Activated naive CD4-positive, alpha-beta T cell treated with anti-CD3 and anti-CD28 coated beads for 36 hours (primary cell): Measurements from ENCODE around the gene GGT7. TPM values are rescaled to one million over a fixed set of nuclear protein-coding genes. Genes with fewer than 3 reads are reported as not detected.
"Not testable (repeated sequence)": the region's sequence is repeated elsewhere in the genome, so short reads cannot be mapped to it uniquely, and the experiment has no call there.

Experiments used
- CTCF ChIA-PET: fragments of 350-600 bp; sonication (Branson Sonifier 250); formaldehyde crosslinking; loops from one replicate; lab custom pipeline; 2021; ENCODE audit warnings: antibody characterized with exemption; lab: Charles Lee
- DNase-seq: peaks from one replicate; pipeline ENCODE4 v3.0.0-alpha.2; 2020
- H3K27ac Mint-ChIP-seq: one replicate; pipeline ENCODE4 v1.8.0; 2021; ENCODE audit warnings: mild to moderate bottlenecking, mixed read lengths
- H3K27me3 Mint-ChIP-seq: one replicate; pipeline ENCODE4 v1.8.0; 2021; ENCODE audit warnings: low read depth, mixed read lengths
- H3K36me3 Mint-ChIP-seq: one replicate; pipeline ENCODE4 v1.8.0; 2021; ENCODE audit warnings: low read depth, mixed read lengths
- H3K4me1 Mint-ChIP-seq: one replicate; pipeline ENCODE4 v1.8.0; 2021; ENCODE audit warnings: low read depth, mixed read lengths
- H3K4me3 Mint-ChIP-seq: one replicate; pipeline ENCODE4 v1.8.0; 2021; ENCODE audit warnings: mild to moderate bottlenecking, moderate library complexity, mixed read lengths
- H3K9me3 Mint-ChIP-seq: one replicate; pipeline ENCODE4 v1.8.0; 2021; ENCODE audit warnings: mixed read lengths
- intact Hi-C: fragments of 100-400 bp; cut with micrococcal nuclease; formaldehyde crosslinking; loops from one replicate; pipeline ENCODE4 v1.15.1; 2023
- total RNA-seq, 2 experiments: library from RNA; stranded (reverse); gene quantifications; one replicate each; pipeline ENCODE4 v1.2.3, GENCODE V29; 2021

The GGT7 gene
- 10 to 100 TPM; 14.8 to 15.0 TPM for total RNA-seq

DNA sequence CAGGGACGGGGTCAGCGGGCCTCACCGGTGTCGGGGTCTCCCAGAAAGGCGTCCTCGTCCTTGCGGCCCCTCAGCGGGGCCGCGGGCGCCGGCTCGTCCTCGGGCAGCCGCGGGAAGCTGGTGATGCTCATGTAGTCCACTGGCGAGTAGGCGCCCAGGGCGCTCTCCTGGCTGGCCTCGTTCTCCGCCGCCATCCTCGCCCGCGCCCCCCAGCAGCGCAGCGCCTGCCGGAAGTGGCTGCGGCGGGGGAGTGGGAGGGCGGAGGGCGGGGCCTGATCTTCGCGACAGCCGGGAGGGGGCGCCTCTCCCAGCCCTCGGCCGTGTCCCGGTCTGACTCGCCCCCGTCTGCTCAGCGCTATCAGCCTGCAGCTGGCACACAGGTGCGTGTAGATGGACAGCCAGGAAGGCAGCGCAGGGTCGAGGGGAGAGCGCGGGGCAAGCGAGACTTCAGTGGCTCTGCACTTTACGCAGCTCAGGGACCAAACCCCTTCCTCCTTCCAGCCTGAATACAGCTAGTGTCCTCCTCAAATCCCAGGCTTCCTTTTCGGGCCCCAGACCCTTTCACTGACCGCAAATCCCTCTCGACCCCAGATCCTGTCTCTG, at the start of gene GGT7:
Gene GGT7, minus strand, starts transcription at position 235 of the 603 bp plus-strand sequence. Its CDS starts 41 bp downstream, at position 194.
- intact Hi-C loops: loop anchor here (1.0 to 10.0 kb wide), 2 partner anchors 38 to 402 kb away; partner anchors contain the start of gene MMP24OS
- H3K36me3 Mint-ChIP-seq: no peaks in the 10 kb centered on the region
- H3K27me3 Mint-ChIP-seq: no peaks in the 10 kb centered on the region
- H3K27ac Mint-ChIP-seq: peak within 1 kb of the TSS; percentile 64
- CTCF ChIA-PET: interaction anchor here (0.5 to 6.1 kb wide), 17 partner anchors 8 to 337 kb away, joined by 3 to 122 read pairs (median 6); partner anchors contain the start of genes GSS and MYH7B
- DNase-seq: peak; percentile 91
- H3K4me1 Mint-ChIP-seq: peaks cover 56% of the 10 kb centered on the region
- H3K4me3 Mint-ChIP-seq: peak within 1 kb of the TSS; percentile 74
- H3K9me3 Mint-ChIP-seq: no peaks in the 10 kb centered on the region

DNA sequence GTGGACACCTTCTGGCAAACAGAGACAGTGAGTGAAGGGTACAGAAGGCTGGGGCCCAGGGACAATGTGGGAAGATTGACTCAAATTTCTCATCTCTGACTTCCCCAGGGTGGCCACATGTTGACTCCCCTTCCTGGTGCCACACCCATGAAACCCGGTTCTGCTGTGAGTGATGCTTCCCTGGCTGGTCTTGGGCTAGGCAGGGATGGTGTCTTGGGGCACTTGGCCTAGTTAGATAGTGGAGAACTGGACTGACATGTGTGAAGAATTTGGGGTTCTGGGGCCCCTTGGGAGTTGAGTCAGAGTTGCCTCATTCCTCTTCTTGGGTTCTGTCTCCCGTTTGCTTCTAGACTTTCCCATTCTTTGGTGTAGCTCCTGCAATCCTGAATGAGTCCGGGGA, 48.8 kb upstream of the GGT7 start:
- H3K27me3 Mint-ChIP-seq: no peaks in the 10 kb centered on the region
- CTCF ChIA-PET: no interaction called here
- peaks cover 36% of the 10 kb centered on the region for H3K4me1 Mint-ChIP-seq
- H3K9me3 Mint-ChIP-seq: no peaks in the 10 kb centered on the region
- H3K36me3 Mint-ChIP-seq: peaks cover 24% of the 10 kb centered on the region
- no peak overlapping the region for H3K4me3 Mint-ChIP-seq
- no peak overlapping the region for H3K27ac Mint-ChIP-seq
- peak; percentile 24 for DNase-seq
- intact Hi-C loops: no loop called here

- H3K36me3 Mint-ChIP-seq: peaks cover 22% of the 10 kb centered on the region
- no peak for DNase-seq
Observed at GRCh38 chr20:34920055-34920454, 47.4 kb upstream of the GGT7 start.

GRCh38 chr20:34916774-34917354, 44.2 kb upstream of the GGT7 start:
- Mint-ChIP-seq H3K27ac (no peak overlapping the region), H3K4me1 (peaks cover 34% of the 10 kb centered on the region), H3K27me3 (no peaks in the 10 kb centered on the region), H3K4me3 (no peak overlapping the region), H3K9me3 (no peaks in the 10 kb centered on the region), H3K36me3 (peaks cover 21% of the 10 kb centered on the region)
- no peak for DNase-seq
- CTCF ChIA-PET: no interaction called here
- intact Hi-C loops: no loop called here

More at GRCh38 chr20:34920055-34920454, 47.4 kb upstream of the GGT7 start:
- Mint-ChIP-seq H3K4me1 (peaks cover 34% of the 10 kb centered on the region), H3K27ac (no peak overlapping the region), H3K27me3 (no peaks in the 10 kb centered on the region), H3K9me3 (no peaks in the 10 kb centered on the region), H3K4me3 (no peak overlapping the region)
- intact Hi-C loops: no loop called here
- CTCF ChIA-PET: interaction anchor here (1.3 kb wide), 1 partner anchor 45 kb away, joined by 6 read pairs; no protein-coding TSS in a partner anchor

- DNase-seq: no peak
- H3K36me3 Mint-ChIP-seq: peaks cover 17% of the 10 kb centered on the region
- intact Hi-C loops: no loop called here
- H3K4me3 Mint-ChIP-seq: no peak overlapping the region
- CTCF ChIA-PET: no interaction called here
- no peak overlapping the region for H3K27ac Mint-ChIP-seq
- no peaks in the 10 kb centered on the region for H3K27me3 Mint-ChIP-seq
- H3K9me3 Mint-ChIP-seq: no peaks in the 10 kb centered on the region
- H3K4me1 Mint-ChIP-seq: peaks cover 29% of the 10 kb centered on the region
Observed at GRCh38 chr20:34915749-34916455, 43.2 kb upstream of the GGT7 start.

GRCh38 chr20:34915131-34915530, 42.5 kb upstream of the GGT7 start:
- DNase-seq: no peak
- intact Hi-C loops: no loop called here
- Mint-ChIP-seq H3K27me3 (no peaks in the 10 kb centered on the region), H3K36me3 (peaks cover 9% of the 10 kb centered on the region), H3K4me3 (no peak overlapping the region), H3K4me1 (peaks cover 26% of the 10 kb centered on the region), H3K9me3 (no peaks in the 10 kb centered on the region), H3K27ac (no peak overlapping the region)
- CTCF ChIA-PET: no interaction called here

- CTCF ChIA-PET: interaction anchor here (0.6 kb wide), 1 partner anchor 32 kb away, joined by 3 read pairs; no protein-coding TSS in a partner anchor
- H3K36me3 Mint-ChIP-seq: peaks cover 6% of the 10 kb centered on the region
- no peak for DNase-seq
- no peak overlapping the region for H3K4me3 Mint-ChIP-seq
- intact Hi-C loops: no loop called here
- H3K9me3 Mint-ChIP-seq: no peaks in the 10 kb centered on the region
- H3K27ac Mint-ChIP-seq: no peak overlapping the region
- no peaks in the 10 kb centered on the region for H3K27me3 Mint-ChIP-seq
- H3K4me1 Mint-ChIP-seq: peaks cover 15% of the 10 kb centered on the region
Observed at GRCh38 chr20:34907616-34908469, 35.2 kb upstream of the GGT7 start.

GRCh38 chr20:34904202-34904621, 31.6 kb upstream of the GGT7 start:
- Mint-ChIP-seq H3K27me3 (no peaks in the 10 kb centered on the region), H3K9me3 (no peaks in the 10 kb centered on the region)

DNA sequence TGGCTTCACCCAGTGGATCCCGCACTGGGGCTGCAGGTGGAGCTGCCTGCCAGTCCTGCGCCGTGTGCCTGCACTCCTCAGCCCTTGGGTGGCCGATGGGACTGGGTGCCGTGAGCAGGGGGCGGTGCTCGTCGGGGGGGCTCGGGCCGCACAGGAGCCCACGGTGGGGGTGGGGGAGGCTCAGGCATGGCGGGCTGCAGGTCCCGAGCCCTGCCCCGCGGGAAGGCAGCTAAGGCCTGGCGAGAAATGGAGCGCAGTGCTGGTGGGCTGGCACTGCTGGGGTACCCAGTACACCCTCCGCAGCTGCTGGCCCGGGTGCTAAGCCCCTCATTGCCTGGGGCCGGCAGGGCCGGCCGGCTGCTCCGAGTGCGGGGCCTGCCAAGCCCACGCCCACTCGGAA, 26.1 kb upstream of the GGT7 start:
- H3K9me3 Mint-ChIP-seq, DNase-seq, H3K27me3 Mint-ChIP-seq, H3K4me1 Mint-ChIP-seq, H3K27ac Mint-ChIP-seq, CTCF ChIA-PET, intact Hi-C loops, H3K4me3 Mint-ChIP-seq: not testable (repeated sequence)
- H3K36me3 Mint-ChIP-seq: peaks cover 15% of the 10 kb centered on the region

More at GRCh38 chr20:34904202-34904621, 31.6 kb upstream of the GGT7 start:
- DNase-seq: no peak
- Mint-ChIP-seq H3K36me3 (peaks cover 12% of the 10 kb centered on the region), H3K4me3 (no peak overlapping the region), H3K4me1 (peaks cover 15% of the 10 kb centered on the region), H3K27ac (no peak overlapping the region)
- intact Hi-C loops: no loop called here
- CTCF ChIA-PET: interaction anchor here (0.6 to 1.3 kb wide), 3 partner anchors 30 to 97 kb away, joined by 3 to 4 read pairs (median 3); no protein-coding TSS in a partner anchor

DNA sequence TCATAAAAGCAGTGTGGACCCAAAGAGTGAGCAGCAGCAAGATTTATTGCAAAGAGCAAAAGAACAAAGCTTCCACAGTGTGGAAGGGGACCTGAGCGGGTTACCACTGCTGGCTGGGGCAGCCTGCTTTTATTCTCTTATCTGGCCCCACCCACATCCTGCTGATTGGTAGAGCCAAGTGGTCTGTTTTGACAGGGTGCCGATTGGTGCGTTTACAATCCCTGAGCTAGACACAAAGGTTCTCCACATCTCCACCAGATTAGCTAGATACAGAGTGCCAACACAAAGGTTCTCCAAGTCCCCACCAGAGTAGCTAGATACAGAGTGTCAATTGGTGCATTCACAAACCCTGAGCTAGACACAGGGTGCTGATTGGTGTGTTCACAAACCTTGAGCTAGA, 25.5 kb upstream of the GGT7 start:
- H3K9me3 Mint-ChIP-seq, H3K27me3 Mint-ChIP-seq, H3K27ac Mint-ChIP-seq, CTCF ChIA-PET, intact Hi-C loops, DNase-seq, H3K4me1 Mint-ChIP-seq, H3K4me3 Mint-ChIP-seq: not testable (repeated sequence)
- peaks cover 10% of the 10 kb centered on the region for H3K36me3 Mint-ChIP-seq

DNA sequence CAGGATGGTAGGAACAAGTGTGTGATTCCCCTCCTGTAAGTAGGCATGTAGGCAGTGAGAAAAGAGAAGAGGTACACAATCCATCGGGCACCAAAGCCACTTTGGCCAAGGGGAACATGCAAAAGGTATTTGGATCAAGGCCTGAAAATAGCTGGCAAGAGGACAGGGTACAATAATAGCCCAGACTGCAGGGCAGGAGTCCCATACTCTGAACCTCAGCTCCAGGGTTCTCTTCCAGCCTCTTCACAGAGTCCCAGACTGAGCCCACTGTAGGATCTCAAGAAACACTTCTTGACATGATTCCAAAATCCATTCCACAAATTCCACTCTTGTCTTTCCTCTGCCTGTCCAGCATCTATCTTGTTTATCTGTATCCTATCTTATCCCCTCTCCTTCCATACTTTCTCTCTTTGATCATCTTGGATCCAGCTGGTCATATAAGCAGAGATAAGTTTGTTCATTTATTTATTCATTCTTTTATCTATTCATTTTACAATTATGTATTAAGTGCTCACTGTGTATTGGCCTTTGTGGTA, 23.5 kb upstream of the GGT7 start:
- CTCF ChIA-PET: no interaction called here
- no peak overlapping the region for H3K4me3 Mint-ChIP-seq
- peaks cover 9% of the 10 kb centered on the region for H3K36me3 Mint-ChIP-seq
- no peaks in the 10 kb centered on the region for H3K27me3 Mint-ChIP-seq
- DNase-seq: no peak
- no peaks in the 10 kb centered on the region for H3K9me3 Mint-ChIP-seq
- H3K4me1 Mint-ChIP-seq: peaks cover 27% of the 10 kb centered on the region
- H3K27ac Mint-ChIP-seq: no peak overlapping the region
- intact Hi-C loops: no loop called here
